ENCODE results near the gene ATG10.
"Not testable (repeated sequence)": the region's sequence is repeated elsewhere in the genome, so short reads cannot be mapped to it uniquely, and the experiment has no call there.

ATG10 gene

DNA sequence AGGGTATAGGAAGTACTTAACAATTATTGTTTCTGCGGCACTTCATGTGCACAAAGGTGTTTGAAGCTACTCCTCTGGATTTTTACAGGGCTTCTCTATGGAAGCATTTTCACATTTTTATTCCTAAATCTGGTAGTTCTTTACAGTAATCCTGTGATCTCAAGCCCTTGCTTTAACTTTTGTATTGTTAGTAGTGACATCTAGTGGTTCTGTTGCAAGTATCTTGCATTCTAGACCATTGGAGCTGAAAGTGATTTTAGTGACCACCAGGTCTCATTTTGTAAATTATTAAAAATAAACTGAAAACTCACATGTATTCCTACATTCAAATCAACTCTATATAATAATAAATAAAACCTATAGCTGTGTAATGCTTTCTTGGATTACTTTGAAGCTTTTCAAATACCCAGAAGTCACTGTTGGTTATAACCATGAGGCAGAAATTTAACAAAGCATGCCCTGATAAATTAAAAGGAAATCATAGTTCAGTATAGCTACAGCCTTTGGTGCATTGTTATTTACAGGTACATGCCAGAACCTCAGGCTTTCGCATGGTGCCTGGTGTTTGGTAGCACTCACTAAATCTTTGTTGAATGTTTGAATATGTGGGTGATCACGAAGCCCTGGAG lies 287.5 kb downstream of the ATG10 start:
- H3K36me3 Mint-ChIP-seq (ENCODE audit: low read depth): no peaks in the 10 kb centered on the region
- no peak for DNase-seq
- no peak overlapping the region for H3K4me3 Mint-ChIP-seq
- H3K27me3 Mint-ChIP-seq: no peaks in the 10 kb centered on the region
- no peak overlapping the region for H3K27ac Mint-ChIP-seq
- H3K9me3 Mint-ChIP-seq: no peaks in the 10 kb centered on the region
- peaks cover 5% of the 10 kb centered on the region for H3K4me1 Mint-ChIP-seq (ENCODE audit: low read depth)

DNA sequence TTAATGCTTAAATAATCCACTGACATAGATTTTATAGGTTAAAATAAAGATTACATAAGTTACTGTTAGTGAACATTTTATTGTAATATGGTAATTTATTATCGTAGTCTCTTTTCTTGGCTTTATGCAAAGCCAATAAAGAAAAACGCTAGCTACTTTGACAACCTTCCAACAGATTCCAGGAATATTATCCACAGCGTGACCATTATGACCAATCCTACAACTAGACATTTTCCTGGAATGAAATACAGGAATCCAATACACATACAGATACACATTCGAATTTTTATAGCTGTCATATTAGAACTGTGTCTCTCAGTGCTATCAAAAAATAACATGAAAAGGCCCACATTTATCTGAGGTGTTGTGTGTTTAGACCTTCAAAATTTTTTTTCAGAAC lies 293.2 kb downstream of the ATG10 start:
- Mint-ChIP-seq H3K27ac (no peak overlapping the region), H3K4me3 (no peak overlapping the region), H3K9me3 (peaks cover 8% of the 10 kb centered on the region), H3K27me3 (no peaks in the 10 kb centered on the region), H3K4me1 (ENCODE audit: low read depth) (peaks cover 8% of the 10 kb centered on the region), H3K36me3 (ENCODE audit: low read depth) (peaks cover 30% of the 10 kb centered on the region)
- no peak for DNase-seq

DNA sequence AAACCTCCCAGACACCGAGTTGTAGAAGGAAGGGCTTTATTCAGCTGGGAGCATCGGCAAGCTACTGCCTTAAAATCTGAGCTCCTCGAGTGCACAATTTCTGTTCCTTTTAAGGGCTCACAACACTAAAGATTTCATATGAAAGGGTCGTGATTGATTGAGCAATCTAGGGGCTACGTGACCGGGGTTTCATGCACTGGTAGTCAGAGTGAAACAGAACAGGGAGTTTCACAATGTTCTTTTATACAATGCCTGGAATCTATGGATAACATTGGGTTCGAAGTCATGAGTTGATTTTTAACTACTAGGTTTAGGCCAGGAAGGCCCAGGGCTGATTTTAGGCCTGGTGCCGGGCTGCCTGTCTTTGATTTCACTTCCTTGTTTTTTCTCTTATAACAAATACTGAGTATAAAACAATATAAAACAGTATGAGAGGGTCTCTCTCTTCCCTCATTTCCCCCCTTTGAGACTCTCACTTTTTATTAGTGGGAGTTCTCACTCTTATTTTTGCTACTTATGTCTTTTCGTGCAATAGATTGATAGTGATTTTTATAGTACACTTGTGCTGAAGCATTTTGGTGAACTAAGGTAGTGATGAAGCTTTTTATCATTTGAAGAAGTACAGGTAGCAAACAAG lies 295.6 kb downstream of the ATG10 start:
- peaks cover 50% of the 10 kb centered on the region for H3K36me3 Mint-ChIP-seq (ENCODE audit: low read depth)
- not testable (repeated sequence) for H3K4me1 Mint-ChIP-seq (ENCODE audit: low read depth); H3K9me3 Mint-ChIP-seq; H3K27ac Mint-ChIP-seq; H3K27me3 Mint-ChIP-seq; H3K4me3 Mint-ChIP-seq; DNase-seq

DNA sequence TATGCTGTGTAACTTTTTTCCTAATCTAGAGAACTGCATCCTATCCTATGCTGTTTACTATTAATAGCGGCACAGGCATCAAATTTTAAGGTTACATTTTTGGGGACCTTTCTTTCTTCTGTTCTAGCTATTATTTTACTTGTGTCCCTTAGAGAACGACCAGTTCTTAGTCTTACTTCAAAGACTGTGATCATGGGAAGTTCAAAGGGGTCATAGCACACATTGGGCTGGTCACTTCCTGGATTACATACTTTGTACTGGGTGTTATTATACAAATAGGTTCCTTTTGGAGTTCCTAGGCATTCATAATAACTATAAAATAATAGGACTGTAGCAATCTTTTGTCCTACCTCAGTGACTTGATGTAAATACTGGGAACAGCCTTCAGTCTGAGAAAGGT lies 297.5 kb downstream of the ATG10 start:
- H3K27ac Mint-ChIP-seq, H3K9me3 Mint-ChIP-seq, H3K27me3 Mint-ChIP-seq, H3K4me3 Mint-ChIP-seq, DNase-seq: not testable (repeated sequence)
- peaks cover 26% of the 10 kb centered on the region for H3K4me1 Mint-ChIP-seq (ENCODE audit: low read depth)
- peaks cover 69% of the 10 kb centered on the region for H3K36me3 Mint-ChIP-seq (ENCODE audit: low read depth)

DNA sequence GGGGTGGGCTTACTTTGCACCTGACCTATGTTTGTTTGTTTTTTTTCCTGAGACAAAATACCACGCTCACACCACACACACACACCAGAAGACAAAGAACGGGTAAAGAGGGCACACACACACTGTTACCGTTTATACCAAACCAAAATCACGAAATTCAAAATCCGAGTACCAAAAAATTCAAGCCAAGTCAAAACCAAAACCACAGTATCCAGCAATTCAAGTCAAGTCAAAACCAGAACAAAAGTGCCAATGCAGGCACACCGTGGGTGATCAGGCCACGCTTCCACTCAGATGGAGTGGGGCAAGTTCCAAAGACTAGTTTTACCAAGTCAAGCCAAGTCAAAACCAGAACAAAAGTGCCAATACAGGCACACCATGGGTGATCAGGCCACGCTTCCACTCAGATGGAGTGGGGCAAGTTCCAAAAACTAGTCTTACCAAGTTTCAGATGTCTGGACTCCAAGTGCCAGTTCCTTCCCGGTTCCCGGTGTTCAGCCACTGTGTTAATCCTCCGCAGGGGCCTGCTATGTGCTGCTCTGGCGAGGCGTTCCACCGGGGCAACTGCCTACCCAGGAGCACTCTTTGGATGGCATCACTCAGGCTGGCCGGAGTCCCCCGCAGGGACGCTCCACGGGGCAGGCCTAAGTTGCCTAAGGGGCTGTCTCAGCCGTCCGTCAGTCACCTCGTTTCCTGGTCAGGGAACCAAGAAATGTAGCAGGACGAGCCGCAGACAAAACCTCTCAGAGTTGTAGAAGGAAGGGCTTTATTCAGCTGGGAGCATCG lies 300.9 kb downstream of the ATG10 start:
- Mint-ChIP-seq H3K9me3 (peaks cover 10% of the 10 kb centered on the region), H3K4me1 (ENCODE audit: low read depth) (peaks cover 41% of the 10 kb centered on the region), H3K4me3 (peak overlapping the region; percentile 32), H3K27ac (peak overlapping the region; percentile 61), H3K36me3 (ENCODE audit: low read depth) (peaks cover 96% of the 10 kb centered on the region)
- not testable (repeated sequence) for H3K27me3 Mint-ChIP-seq
- DNase-seq: peak; percentile 51

DNA sequence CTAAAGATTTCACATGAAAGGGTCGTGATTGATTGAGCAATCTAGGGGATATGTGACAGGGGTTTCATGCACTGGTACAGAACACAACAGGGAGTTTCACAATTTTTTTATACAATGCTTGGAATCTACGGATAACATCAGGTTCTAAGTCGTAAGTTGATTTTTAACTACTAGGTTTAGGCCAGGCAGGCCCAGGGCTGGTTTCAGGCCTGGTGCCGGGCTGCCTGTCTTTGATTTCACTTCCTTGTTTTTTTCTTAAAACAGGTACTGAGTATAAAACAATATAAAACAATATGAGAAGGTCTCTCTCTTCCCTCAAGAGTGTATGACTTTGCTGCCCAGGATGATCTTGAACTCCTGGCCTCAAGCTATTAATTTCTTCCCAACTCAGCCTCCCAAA lies 301.6 kb downstream of the ATG10 start:
- Mint-ChIP-seq H3K9me3 (peaks cover 10% of the 10 kb centered on the region), H3K27ac (peak overlapping the region; percentile 54), H3K4me1 (ENCODE audit: low read depth) (peaks cover 41% of the 10 kb centered on the region), H3K36me3 (ENCODE audit: low read depth) (peaks cover 96% of the 10 kb centered on the region)
- not testable (repeated sequence) for H3K4me3 Mint-ChIP-seq, H3K27me3 Mint-ChIP-seq, DNase-seq

DNA sequence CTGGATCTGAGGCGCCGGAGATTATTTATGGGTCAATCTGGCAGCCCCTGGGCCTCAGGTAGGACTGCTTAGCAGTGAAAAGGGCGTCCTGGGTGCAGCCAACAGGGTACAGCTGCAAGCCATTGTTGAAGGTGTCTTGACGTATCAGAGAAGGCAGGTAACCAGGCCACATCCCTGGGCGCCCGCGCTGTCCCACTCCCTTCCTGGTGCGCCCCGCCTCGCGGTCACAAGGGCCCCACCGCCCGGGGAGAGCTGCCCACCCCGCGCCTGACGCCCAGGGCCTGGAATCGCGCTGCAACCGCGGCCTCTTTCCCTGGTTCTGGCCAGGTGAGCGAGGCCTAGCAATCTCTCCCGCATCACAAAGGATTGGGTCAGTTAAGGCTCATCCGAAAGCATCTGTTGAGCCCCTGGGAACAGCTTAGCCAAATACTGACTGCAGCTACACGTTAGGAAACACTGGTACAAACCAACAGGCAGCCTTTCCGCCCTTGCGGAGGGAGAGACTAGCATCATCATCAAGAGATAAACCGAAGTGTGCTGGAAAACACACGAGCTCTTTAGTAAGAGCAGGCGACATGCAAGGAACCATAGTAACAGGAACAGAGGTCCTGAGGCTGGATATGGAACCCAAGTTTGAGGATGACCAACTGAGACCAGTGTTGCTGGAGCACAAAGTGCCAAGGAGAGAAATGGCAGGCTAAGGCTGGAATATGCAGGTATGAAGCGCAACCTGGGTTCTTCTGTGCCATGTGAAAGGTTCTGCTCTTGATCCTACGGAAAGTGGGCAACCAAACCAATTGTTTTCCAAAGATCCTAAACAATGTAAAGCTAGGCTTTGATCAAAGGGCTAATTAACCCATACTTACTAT lies 302.8 kb downstream of the ATG10 start:
- peak overlapping the region; percentile 87 for H3K4me3 Mint-ChIP-seq
- peaks cover 50% of the 10 kb centered on the region for H3K4me1 Mint-ChIP-seq (ENCODE audit: low read depth)
- peaks cover 87% of the 10 kb centered on the region for H3K36me3 Mint-ChIP-seq (ENCODE audit: low read depth)
- H3K27me3 Mint-ChIP-seq: no peaks in the 10 kb centered on the region
- peaks cover 2% of the 10 kb centered on the region for H3K9me3 Mint-ChIP-seq
- DNase-seq: peak; percentile 61
- H3K27ac Mint-ChIP-seq: peak overlapping the region; percentile 99

DNA sequence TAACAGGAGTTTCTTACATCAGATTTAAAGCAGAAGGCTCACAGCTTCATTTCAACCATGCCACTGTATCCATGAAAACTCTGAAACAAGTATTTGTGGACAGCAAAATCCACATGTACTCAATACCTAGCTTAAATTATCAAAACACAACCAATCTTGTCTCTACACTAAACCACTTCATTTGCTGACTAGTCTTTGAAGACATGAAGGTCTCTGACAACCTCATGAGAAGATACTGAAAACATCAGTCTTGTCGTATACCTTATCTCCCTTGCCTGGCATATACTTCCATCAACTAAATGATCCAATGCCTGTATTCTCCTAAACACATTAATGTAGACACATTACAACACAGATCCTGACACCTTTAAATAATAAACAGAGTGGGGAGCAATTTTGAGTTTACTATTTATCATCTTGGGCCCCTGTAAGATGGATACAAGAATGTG lies 303.4 kb downstream of the ATG10 start:
- H3K4me3 Mint-ChIP-seq: peak overlapping the region; percentile 87
- H3K27me3 Mint-ChIP-seq: no peaks in the 10 kb centered on the region
- peaks cover 81% of the 10 kb centered on the region for H3K36me3 Mint-ChIP-seq (ENCODE audit: low read depth)
- peaks cover 2% of the 10 kb centered on the region for H3K9me3 Mint-ChIP-seq
- peaks cover 57% of the 10 kb centered on the region for H3K4me1 Mint-ChIP-seq (ENCODE audit: low read depth)
- DNase-seq: no peak
- H3K27ac Mint-ChIP-seq: peak overlapping the region; percentile 99

DNA sequence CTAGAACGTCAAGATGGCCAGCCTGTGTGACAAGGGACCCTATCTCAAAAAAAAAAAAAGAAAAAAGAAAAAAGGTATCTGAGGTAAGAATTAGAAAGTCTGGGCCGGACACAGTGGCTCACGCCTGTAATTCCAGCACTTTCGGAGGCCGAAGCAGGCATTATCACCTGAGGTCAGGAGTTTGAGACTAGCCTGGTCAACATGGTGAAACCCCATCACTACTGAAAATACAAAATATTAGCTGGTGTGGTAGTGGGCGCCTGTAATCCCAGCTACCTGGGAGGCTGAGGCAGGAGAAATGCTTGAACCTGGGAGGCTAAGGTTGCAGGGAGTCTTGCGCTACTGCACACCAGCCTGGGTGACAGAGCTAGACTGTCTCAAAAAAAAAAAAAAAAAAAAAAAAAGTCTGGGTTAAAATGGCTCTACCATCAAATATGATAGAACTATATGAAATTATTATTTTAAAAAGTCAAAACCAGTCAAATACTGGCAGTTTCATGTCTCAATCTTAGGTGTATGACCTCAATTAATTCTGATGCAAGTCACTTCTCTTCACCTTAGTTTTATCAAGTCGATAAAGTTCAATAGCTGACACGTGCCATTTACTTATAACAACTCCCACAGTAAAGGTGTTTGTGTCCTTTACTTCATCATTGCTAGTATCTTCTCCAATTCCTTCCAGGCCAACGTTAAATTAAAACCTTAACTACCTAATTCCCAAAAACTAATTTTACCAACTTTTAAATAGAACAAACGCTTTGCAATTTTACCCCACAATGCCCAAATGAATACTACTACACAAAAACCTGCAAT lies 305.2 kb downstream of the ATG10 start:
- peaks cover 2% of the 10 kb centered on the region for H3K9me3 Mint-ChIP-seq
- peak; percentile 39 for DNase-seq
- H3K27ac Mint-ChIP-seq: peak overlapping the region; percentile 99
- peak overlapping the region; percentile 87 for H3K4me3 Mint-ChIP-seq
- H3K36me3 Mint-ChIP-seq (ENCODE audit: low read depth): peaks cover 67% of the 10 kb centered on the region
- peaks cover 66% of the 10 kb centered on the region for H3K4me1 Mint-ChIP-seq (ENCODE audit: low read depth)
- H3K27me3 Mint-ChIP-seq: no peaks in the 10 kb centered on the region

DNA sequence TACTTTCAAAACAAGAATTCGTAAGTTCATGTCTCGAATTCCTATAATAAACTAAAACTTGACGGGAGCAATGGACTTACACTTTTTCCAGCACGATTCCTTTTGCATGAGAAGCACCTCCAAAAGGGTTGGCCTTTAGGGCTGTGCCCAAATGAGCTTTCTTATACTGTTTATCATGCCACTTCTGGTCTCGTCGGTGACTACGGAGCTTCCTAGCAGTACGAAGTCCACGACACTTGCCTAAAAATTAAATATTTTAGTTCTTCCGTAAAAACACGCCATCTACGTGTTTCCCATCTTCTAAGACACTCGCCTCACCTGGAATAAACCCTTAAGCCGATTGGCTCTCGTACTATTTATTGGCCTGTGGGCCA lies 305.8 kb downstream of the ATG10 start:
- H3K27me3 Mint-ChIP-seq: no peaks in the 10 kb centered on the region
- peaks cover 61% of the 10 kb centered on the region for H3K36me3 Mint-ChIP-seq (ENCODE audit: low read depth)
- DNase-seq: no peak
- peak overlapping the region; percentile 87 for H3K4me3 Mint-ChIP-seq
- H3K27ac Mint-ChIP-seq: peak overlapping the region; percentile 99
- H3K9me3 Mint-ChIP-seq: peaks cover 2% of the 10 kb centered on the region
- peaks cover 63% of the 10 kb centered on the region for H3K4me1 Mint-ChIP-seq (ENCODE audit: low read depth)

DNA sequence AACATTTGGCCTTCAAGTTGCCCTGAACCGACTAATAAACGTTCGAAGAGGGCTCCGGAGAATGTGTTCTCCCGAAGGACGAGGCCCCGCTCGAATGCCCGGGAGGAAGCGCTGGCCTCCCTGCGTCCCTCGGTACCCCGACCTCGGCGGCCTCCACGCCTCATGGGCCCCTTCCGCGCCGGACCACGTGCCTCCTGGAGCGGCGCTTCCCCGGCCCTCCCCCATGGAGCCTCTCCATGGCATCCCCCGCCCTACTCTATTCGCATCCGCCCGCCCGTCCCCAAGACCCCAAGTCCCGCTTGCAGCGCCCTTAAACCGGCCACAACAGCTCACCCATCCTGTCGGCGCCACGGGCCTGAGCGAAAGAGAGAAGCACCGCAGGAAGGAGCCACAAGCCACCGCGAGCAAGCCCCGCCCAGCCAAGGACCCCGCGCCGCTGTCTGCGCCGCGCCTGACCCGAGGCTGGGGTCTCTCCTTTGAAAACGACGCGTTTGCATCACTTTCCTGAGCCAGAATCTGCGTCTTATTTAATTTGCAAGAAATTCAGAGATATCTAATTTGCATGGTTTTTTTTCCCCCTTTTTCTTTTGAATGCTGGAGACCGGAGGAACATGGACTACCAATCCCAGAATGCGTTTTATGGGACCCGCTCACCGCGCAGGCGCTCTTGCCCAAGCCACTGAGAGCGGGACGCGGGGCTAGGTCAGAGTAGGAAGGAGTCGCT lies 306.3 kb downstream of the ATG10 start, which contains the start of gene RPS23:
TSS of gene RPS23 (minus strand) at position 368 of the 724 bp plus-strand sequence. CDS start at position 337, 31 bp downstream.
- H3K9me3 Mint-ChIP-seq: peaks cover 2% of the 10 kb centered on the region
- H3K4me3 Mint-ChIP-seq: peak within 1 kb of the TSS; percentile 87
- peak within 1 kb of the TSS; percentile 99 for H3K27ac Mint-ChIP-seq
- peaks cover 55% of the 10 kb centered on the region for H3K36me3 Mint-ChIP-seq (ENCODE audit: low read depth)
- peaks cover 58% of the 10 kb centered on the region for H3K4me1 Mint-ChIP-seq (ENCODE audit: low read depth)
- no peaks in the 10 kb centered on the region for H3K27me3 Mint-ChIP-seq
- DNase-seq: peak; percentile 93

DNA sequence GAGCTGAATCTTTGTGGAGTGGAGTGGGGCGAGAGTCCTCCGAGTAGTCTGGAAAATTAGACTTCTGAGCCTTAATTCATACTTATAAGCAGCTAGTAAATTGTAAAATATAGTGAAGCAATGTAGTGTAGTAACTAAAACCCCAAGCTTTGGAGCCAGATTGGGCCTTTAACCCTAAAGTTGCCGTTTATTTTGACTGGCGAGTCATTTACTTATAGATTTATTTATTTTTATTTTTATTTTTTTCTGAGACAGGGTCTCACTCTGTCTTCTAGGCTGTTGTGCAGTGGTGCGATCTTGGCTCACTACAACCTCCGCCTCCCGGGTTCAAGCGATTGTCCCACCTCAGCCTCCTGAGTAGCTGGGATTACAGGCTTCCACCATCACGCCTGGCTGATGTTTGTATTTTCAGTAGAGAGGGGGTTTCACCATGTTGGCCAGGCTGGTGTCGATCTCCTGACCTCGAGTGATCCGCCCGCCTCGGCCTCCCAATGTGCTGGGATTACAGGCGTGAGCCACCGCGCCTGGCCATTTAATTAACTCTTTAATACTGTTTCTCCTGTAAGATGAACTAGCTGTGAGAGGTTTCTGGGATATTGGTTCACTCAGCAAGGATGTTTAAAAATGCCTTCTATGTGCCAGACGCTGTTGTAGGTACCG lies 307.0 kb downstream of the ATG10 start:
- no peak for DNase-seq
- Mint-ChIP-seq H3K36me3 (ENCODE audit: low read depth) (peaks cover 48% of the 10 kb centered on the region), H3K27me3 (no peaks in the 10 kb centered on the region), H3K4me1 (ENCODE audit: low read depth) (peaks cover 53% of the 10 kb centered on the region), H3K4me3 (peak overlapping the region; percentile 87), H3K9me3 (peaks cover 2% of the 10 kb centered on the region), H3K27ac (peak overlapping the region; percentile 99)

DNA sequence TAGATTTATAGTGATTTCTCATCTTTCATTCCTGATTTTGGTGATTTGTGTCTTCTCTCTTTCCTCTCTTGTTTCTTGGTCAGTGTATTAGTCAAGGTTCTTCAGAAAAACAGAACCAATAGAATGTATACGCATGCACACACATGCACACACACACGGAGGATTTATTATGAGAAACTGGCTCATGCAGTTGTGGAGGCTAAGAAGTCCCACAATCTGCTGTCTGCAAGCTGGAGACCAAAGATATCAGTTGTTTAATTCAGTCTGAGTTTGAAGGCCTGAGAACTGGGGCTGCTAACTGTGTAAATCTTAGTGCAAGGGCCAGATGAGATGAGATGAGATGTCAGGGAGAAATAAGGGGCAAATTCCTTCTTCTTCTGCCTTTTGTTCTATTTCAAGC lies 312.1 kb downstream of the ATG10 start:
- Mint-ChIP-seq H3K36me3 (ENCODE audit: low read depth) (no peaks in the 10 kb centered on the region), H3K27ac (no peak overlapping the region), H3K4me1 (ENCODE audit: low read depth) (peaks cover 24% of the 10 kb centered on the region), H3K9me3 (no peaks in the 10 kb centered on the region), H3K4me3 (no peak overlapping the region), H3K27me3 (no peaks in the 10 kb centered on the region)
- no peak for DNase-seq
